ENCODE data around the gene FOXA1. TPM values are rescaled to one million over a fixed set of nuclear protein-coding genes. Genes with fewer than 3 reads are reported as not detected.

Gene FOXA1
- total RNA-seq, 4 donors from 2014 or later = not detected

DNA sequence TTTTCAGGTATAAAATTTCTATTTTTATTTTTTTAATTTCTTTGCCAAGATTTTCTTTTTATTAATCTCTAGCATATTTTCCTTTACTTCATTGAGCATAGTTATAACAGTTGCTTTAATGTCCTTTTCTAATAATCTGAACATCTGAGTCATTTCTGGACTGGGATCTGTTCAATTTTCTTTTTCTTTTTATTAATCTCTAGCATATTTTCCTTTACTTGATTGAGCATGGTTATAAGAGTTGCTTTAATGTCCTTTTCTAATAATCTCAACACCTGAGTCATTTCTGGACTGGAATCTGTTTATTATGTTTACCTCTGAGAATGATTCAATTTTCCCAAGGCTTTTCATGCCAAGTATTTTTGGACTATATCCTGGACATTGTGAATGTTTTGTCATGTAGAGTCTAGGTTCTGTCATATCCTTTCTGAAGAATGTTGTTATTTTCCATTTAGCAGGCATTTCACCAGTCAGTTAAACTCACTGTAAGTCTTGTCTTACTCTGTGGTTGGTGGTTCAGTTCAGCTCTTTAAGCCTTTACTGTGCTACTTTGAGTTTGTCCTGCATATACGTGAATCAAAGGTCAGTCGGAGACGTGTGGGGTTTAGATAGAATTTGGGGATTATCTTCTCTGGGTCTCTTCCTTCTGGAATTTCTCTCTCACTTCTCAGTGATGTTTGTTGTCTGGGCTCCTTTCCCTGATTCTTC, 20.7 kb upstream of the FOXA1 start:
- TF ChIP-seq EP300 (IDR thresholded peaks at IDR 0.05) (no peak), CTCF (IDR thresholded peaks at IDR 0.05) (no peak), POLR2A (IDR thresholded peaks at IDR 0.05) (no peak)
- no peak overlapping the region for H3K27ac ChIP-seq
- H3K9me3 ChIP-seq = peaks cover 0 to 45% (median 10%) of the 10 kb centered on the region in 4 donors
- peaks cover 0 to 3% (median 0%) of the 10 kb centered on the region in 4 donors for H3K4me1 ChIP-seq
- H3K27me3 ChIP-seq = peaks cover 0 to 17% of the 10 kb centered on the region in 2 donors
- no peaks in the 10 kb centered on the region for H3K36me3 ChIP-seq
- WGBS, 2 donors = 95 to 96% methylated on average over 3 of the region's 3 CpGs
- DNase-seq (ENCODE audit: low spot score in 2 of 2) = no peak
- H3K4me3 ChIP-seq = no peak overlapping the region

GRCh38 chr14:37610945-37611523, 16.0 kb upstream of the FOXA1 start:
- TF ChIP-seq POLR2A (IDR thresholded peaks at IDR 0.05) (no peak), EP300 (IDR thresholded peaks at IDR 0.05) (no peak), CTCF (IDR thresholded peaks at IDR 0.05) (no peak)
- Histone ChIP-seq H3K36me3 (no peaks in the 10 kb centered on the region), H3K4me1 (peaks cover 0 to 3% (median 0%) of the 10 kb centered on the region in 4 donors), H3K9me3 (peaks cover 0 to 35% (median 8%) of the 10 kb centered on the region in 4 donors), H3K4me3 (no peak overlapping the region), H3K27ac (no peak overlapping the region), H3K27me3 (peaks cover 0 to 53% of the 10 kb centered on the region in 2 donors)
- no peak for DNase-seq (ENCODE audit: low spot score in 2 of 2)
- WGBS, 2 donors = 8 to 9% methylated on average over 36 to 45 of the region's 52 CpGs

DNA sequence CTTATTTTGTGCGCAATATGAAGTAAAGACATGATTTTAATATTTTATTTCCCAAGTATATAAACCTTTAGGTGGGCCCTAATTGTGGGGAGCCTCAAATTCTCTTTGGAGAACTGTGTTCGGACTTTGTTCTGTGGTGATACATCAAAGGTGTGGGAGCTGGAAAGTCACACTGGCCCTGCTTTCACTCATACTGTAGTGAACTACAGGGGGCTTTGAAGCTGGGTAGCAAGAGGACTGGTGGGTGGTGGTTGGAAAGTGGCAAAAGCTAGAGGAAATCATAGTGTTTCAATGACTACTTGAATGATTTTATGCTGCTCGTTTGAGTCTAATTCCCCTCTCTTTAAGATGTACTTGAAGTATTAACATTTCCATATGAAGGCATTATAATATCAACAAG, 13.6 kb upstream of the FOXA1 start:
- TF ChIP-seq CTCF (IDR thresholded peaks at IDR 0.05) = no peak
- Histone ChIP-seq H3K27me3 (peaks cover 0 to 75% of the 10 kb centered on the region in 2 donors), H3K36me3 (no peaks in the 10 kb centered on the region), H3K4me3 (no peak overlapping the region), H3K4me1 (peaks cover 0 to 3% (median 0%) of the 10 kb centered on the region in 4 donors), H3K27ac (no peak overlapping the region), H3K9me3 (peaks cover 0 to 13% (median 2%) of the 10 kb centered on the region in 4 donors)
- 81 to 85% methylated on average over 3 of the region's 3 CpGs for WGBS, 2 donors
- no peak for DNase-seq (ENCODE audit: low spot score in 2 of 2)

DNA sequence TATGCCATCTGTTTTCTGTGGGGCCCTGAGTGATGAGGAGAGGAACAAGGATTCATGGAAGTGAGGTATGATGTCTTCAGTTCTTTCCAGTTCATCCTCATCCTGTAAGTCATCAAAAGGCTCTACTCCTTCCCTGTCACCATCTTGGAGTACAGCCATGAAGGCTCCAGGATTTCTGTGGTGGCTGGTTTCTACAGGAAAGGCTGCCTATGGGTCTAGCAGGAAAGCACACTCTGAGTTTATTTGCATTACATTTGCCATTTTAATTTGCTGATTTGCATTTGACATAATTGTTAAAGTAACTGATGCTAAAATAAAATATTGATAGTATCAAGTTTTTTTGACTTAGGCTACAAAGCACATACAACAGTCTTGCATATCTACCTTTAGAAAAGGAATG, 11.6 kb upstream of the FOXA1 start:
- Histone ChIP-seq H3K4me3 (no peak overlapping the region), H3K27me3 (peaks cover 0 to 88% of the 10 kb centered on the region in 2 donors), H3K27ac (no peak overlapping the region), H3K9me3 (no peaks in the 10 kb centered on the region), H3K36me3 (no peaks in the 10 kb centered on the region), H3K4me1 (peaks cover 0 to 3% (median 0%) of the 10 kb centered on the region in 4 donors)
- TF ChIP-seq EP300 (IDR thresholded peaks at IDR 0.05) = no peak
- no peak for TF ChIP-seq CTCF (IDR thresholded peaks at IDR 0.05)
- no peak for TF ChIP-seq POLR2A (IDR thresholded peaks at IDR 0.05)
- DNase-seq (ENCODE audit: low spot score in 2 of 2) = no peak

- TF ChIP-seq CTCF (IDR thresholded peaks at IDR 0.05) = no peak
- no peak for TF ChIP-seq POLR2A (IDR thresholded peaks at IDR 0.05)
- TF ChIP-seq EP300 (IDR thresholded peaks at IDR 0.05) = no peak
- Histone ChIP-seq H3K4me1 (peaks cover 0 to 18% (median 5%) of the 10 kb centered on the region in 4 donors), H3K27ac (no peak overlapping the region), H3K9me3 (no peaks in the 10 kb centered on the region), H3K4me3 (no peak overlapping the region), H3K27me3 (peaks cover 0 to 90% of the 10 kb centered on the region in 2 donors), H3K36me3 (no peaks in the 10 kb centered on the region)
- 78 to 85% methylated on average over 9 of the region's 9 CpGs for WGBS, 2 donors
- no peak for DNase-seq (ENCODE audit: low spot score in 2 of 2)
These were observed 8.7 kb upstream of the FOXA1 start for GRCh38 chr14:37603688-37604251.
